Hematopoietic multipotent progenitor cell treated with erythropoietin and hydrocortisone succinate and interleukin-3 and kit ligand, for 17 days (in vitro differentiated cells): ENCODE data around the gene SMARCC1.
"Not testable (repeated sequence)": the region's sequence is repeated elsewhere in the genome, so short reads cannot be mapped to it uniquely, and the experiment has no call there.

Experiments used
- DNase-seq: peaks from one replicate; pipeline ENCODE4 v3.0.0-alpha.2; 2015; ENCODE audit warnings: low spot score

SMARCC1 gene

DNA sequence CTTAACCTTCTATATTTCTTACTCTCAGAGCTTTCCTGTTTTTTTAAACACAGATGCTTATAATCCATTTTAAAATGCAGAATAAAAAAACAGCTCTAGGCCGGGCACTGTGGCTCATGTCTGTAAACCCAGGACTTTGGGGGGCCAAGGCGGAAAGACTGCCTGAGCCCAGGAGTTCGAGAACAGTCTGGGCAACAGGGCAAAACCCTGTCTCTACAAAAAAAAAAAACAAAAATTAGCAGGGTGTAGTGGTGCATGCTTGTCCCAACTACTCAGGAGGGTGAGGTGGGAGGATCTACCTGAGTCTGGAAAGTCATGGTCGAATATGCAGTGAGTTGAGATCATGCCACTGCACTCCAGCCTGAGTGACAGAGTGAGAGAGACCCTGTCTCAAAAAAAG is 15.5 kb downstream of the SMARCC1 start:
- no peak for DNase-seq

DNA sequence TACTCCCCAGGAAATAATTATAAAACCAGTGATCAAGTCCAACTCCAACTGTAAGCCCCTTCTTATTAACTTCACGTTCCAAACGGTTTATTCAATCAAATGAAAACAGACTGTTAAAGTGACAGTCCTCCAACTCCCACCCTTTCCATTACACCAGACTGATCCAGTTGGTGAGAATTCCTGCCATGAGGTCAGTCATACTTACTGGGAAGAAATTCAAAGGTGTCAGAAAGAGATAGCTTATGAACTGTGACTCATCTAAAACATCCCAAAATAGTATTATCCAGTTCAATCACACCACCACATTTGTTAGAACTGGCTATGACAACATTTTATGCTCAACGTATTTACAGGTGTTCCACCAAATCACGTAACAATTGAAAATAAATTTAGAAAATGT is 19.5 kb downstream of the SMARCC1 start:
- DNase-seq: no peak

DNA sequence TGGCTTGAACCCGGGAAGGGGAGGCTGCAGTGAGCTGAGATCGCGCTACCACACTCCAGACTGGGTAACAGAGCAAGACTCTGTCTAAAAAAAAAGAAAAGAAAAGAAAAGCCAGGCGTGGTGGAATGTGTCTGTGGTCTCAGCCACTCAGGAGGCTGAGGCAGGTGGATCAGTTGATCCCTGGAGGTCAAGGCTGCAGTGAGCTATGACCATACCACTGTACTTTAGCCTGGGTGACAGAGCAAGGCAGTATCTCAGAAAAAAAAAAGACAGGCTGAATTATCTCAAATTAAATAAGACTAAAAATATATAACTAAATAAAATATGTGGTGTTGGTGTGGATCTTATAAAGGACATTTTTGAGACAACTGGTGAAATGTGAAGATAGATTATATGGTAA is 20.6 kb downstream of the SMARCC1 start:
- DNase-seq: no peak

DNA sequence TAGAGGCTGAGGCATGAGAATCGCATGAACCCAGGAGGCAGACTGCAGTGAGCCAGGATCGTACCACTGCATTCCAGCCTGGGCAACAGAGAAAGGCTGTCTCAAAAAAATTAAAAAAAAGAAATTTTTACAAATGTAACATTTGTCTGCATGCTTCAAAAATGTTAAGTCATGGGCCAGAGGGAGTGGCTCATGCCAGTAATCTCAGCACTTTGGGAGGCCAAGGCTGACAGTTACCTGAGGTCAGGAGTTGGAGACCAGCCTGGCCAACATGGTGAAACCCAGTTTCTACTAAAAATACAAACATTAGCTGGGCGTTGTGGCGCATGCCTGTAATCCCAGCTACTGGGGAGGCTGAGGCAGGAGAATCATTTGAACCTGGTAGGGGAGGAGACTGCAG is 21.5 kb downstream of the SMARCC1 start:
- not testable (repeated sequence) for DNase-seq

DNA sequence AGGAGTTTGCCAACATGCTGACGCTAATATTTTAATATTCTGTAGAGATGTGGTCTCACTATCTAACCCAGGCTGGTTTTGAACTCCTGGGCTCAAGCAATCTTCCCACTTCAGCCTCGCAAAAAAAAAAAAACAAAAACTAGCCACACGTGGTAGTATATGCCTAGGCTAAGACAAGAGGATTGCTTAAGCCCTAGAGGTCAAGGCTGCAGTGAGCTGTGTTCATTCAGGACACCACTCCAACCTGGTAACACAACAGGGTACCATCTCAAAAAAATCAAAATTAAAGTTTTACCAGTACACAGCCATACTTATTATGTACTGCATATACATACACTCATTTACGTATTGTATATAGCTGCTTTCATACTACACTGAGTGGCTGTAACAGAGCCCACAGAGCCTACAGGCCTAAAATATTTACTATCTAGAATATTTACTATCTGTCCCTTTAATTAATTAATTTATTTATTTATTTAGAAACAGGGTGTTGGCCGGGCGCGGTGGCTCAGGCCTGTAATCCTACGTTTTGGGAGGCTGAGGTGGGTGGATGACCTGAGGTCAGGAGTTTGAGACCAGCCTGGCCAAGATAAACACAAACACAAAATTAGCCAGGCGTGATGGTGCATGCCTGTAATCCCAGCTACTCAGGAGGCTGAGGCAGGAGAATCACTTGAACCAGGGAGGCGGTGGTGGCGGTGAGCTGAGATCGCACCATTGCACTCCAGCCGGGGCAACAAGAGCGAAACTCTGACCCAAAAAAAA is 23.2 kb downstream of the SMARCC1 start:
- no peak for DNase-seq

DNA sequence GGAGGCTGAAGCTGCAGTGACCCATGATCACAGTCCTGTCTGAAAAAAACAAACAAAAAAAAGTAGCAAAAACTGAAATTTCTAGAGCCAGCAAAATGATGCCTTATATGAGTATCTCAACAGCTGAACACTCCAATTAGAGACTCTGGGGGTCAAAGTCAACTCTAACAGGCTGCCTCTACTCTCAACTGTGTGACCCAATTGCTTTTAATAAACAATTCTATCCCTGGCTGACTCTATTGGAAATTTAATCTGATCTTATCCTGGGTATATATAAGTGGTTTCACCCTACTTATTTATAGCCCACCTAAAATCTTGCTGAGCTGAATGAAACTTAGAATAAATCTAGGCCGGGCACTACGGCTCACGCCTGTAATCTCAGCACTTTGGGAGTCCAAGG is 29.0 kb downstream of the SMARCC1 start:
- no peak for DNase-seq

DNA sequence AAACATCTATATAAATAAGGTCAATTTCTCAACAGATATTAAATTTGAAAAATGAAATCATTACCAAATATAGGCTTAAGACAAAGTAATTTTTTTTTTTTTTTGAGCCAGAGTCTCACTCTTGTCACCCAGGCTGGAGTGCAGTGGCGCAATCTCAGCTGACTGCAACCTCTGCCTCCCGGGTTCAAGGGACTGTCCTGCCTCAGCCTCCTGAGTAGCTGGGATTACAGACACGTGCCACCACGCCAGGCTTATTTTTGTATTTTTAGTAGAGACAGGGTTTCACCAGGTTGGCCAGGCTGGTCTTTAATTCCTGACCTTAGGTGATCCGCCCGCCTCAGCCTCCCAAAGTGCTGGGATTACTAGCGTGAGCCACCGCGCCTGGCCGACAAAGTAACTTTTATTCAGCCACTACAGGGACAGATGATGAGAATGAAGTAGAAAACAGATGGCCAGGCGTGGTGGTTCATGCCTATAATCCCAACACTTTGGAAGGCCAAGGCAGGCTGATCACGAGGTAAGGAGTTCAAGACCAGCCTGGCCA is 30.8 kb downstream of the SMARCC1 start:
- not testable (repeated sequence) for DNase-seq

DNA sequence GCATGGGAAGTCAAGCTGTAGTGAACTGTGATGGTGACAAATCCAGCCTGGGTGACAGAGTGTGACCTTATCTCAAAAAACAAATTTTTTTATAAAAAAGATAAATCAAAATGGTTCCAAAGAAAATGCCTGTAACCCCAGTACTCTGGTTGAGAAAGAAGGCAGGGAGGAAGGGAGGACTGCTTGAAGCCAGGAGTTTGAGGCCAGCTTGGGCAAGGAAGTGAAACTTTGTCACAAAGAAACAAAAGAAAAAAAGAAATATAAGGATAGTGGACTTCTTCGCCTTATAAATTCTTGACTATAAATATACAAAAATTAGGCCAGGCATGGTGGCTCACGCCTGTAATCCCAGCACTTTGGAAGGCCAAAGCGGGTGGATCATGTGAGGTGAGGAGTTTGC is 34.1 kb downstream of the SMARCC1 start:
- DNase-seq: no peak

DNA sequence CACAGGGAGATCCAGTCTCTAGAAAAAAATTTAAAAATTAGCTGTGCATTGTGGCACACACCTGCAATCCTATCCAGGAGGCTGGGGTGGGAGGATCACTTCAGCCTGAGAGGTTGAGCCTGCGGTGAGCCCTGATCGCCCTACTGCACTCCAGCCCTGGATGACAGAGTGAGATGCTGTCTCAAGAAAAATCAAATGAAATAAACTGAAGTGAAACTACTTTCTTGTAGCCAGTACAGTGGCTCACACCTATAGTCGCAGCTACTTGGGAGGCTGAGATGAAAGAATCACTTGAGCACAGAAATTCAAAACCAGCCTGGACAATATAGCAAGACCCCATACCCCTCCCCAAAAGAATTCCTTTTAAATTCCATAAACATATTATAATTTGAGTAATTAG is 35.4 kb downstream of the SMARCC1 start:
- no peak for DNase-seq

DNA sequence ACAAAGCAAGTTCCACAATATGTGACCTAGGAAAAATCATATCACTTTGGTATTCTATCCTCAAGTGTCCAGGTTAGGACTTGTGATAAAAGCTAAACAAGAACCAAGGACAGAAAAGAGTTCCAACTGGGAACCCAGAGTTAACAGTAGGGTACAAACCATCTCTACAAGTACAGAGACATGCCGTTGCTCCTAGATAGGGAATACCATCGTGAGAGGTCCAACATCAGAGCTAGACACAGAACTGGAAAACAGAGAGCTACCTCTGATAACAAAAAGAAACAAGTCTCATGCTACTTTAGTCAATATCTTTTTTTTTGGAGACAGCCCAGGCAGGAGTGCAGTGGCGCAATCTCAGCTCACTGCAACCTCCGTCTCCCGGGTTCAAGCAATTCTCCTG is 37.8 kb downstream of the SMARCC1 start:
- no peak for DNase-seq

DNA sequence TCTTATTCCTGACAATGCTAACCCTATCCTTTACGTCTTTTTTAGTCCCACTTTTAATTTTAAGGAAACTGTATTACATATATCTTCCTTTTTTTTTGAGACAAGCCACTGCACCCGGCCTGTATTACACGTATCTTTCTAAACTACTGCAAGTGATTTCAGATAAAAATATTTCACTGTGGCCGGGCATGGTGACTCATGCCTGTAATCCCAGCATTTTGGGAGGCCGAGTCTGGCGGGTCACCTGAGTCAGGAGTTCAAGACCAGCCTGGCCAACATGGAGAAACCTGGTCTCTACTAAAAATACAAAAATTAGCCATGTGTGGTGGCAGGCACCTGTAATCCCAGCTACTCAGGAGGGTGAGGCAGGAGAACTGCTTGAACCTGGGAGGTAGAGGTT is 38.3 kb downstream of the SMARCC1 start:
- DNase-seq: not testable (repeated sequence)

DNA sequence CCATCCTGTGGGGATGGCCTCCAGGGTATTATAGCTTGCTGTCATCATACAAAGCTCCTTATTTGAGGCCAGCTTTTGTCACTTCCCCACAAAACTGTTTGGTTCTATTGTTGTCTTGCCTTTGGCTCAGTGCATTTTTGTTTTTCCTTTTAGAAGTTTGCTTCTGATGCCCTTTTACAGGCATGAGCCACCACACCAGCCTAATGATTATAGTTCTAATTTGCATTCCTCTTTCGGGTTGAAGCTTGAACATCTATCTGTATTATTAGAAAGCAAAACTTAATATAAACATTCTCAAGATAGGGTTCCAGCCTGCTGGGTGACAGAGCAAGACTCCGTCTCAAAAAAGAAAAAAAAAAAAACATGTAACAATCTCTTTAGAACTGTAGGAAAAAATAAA is 39.8 kb downstream of the SMARCC1 start:
- no peak for DNase-seq

DNA sequence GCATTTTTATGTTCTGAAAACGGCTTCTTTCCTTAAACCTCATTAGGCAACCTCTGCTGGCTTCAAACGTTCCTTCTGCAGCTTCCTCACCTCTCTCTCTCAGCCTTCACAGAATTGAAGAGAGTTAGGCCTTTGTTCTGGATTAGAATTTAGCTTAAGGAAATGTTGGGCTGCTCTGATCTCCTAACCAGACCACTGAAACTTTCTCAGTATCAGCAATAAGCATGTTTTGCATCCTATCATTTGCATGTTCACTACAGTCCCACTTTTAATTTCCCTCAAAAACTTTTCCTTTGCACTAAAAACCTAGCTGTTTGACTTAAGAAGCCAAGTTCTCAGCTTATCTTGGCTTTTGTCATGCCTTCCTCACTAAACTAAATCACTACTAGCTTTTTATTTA is 49.5 kb downstream of the SMARCC1 start:
- no peak for DNase-seq

DNA sequence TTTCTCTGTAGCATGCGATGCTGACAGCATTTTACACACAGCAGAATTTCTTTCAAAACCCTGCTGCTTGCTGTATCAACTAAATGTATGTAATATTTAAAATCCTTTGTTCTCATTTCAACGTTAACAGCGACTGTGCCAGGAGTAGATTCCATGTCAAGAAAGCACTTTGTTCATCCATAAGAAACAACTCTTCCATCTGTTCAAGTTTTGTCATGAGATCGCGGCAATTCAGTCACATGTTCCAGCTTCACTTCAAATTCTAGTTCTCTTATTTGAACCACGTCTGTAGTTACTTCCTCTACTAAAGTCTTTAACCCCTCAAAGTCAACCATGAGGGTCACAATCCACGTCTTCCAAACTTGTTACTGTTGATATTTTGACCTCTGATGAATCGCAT is 50.6 kb downstream of the SMARCC1 start:
- DNase-seq: no peak

DNA sequence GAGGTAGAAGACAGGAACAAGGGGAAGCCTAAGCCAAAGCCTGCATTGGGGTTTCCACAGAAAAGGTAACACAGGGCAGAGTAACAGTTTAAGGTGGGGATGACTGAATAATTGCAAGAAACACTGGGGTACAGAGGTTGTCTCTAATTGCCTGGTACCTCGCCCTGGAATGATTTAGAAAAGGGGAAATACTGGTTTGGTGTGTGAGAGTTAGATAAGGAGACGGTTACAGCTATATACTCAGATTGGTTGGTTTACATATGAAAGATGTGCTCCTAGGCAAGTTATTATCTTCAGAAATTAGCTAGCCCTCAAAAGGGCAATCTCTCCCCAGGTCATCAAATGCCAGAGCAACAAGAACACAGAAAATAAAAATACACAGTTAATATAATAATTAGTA is 58.8 kb downstream of the SMARCC1 start:
- no peak for DNase-seq

DNA sequence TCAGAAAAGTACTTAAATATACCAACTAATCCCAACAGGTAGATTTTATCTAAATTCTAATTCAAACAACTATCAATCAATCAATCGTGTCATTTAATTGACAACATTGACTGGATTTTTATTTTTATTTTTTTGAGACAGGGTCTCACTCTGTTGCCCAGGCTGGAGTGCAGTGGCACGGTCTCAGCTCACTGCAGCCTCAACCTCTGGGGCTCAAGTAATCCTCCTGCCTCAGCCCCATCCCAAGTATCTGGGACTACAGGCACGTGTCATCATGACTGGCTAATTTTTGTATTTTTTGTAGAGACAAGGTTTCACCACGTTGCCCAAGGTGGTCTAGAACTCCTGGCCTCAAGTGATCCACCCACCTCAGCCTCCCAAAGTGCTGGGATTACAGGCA is 64.2 kb downstream of the SMARCC1 start:
- DNase-seq: not testable (repeated sequence)

DNA sequence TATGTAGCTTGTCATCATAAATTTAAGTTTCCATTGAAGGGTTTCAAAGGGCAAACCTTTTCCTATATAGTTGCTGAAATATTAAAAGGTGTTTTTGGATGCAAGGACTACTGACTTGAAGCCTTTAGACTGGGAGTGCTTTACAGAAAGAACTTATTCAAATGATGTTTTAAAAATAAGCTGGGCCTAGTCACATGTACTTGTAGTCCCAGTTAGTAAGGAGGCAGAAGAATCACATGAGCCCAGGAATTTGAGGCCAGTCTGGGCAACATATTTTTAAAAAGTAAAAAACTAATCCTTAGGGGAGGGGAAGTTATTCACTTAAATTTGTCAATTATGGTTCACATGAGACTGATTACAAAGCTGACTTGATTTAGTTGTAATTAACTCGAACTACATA is 65.0 kb downstream of the SMARCC1 start:
- no peak for DNase-seq

DNA sequence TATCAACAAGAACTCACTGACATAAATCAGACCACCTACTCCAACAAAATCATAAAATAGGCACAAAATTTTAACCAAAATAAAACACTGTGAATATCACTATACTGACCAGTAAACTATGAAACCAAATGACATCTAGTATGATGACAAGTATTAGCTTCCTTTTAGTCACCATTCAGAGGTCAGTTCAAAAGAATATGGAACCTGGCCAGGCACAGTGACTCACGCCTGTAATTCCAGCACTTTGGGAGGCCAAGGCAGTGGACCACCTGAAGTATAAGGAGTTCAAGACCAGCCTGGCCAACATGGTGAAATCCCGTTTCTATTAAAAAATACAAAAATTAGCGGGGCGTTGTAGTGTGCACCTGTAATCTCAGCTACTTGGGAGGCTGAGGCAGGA is 65.8 kb downstream of the SMARCC1 start:
- no peak for DNase-seq

DNA sequence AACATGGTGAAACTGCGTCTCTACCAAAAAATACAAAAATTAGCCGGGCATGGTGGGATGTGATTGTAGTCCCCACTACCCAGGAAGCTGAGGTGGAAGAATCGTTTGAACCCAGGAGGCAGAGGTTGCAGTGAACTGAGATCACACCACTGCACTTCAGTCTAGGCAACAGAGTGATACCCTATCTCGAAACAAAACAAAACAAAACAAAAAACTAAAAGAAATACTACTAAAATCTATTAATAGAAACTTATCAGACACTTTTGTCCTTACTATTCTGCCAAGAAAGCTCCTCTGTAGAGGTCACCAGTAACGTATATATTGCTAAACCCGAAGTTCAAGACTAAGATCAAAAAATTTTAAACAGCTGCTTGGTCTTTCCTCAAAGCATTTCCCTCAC is 67.1 kb downstream of the SMARCC1 start:
- DNase-seq: no peak

DNA sequence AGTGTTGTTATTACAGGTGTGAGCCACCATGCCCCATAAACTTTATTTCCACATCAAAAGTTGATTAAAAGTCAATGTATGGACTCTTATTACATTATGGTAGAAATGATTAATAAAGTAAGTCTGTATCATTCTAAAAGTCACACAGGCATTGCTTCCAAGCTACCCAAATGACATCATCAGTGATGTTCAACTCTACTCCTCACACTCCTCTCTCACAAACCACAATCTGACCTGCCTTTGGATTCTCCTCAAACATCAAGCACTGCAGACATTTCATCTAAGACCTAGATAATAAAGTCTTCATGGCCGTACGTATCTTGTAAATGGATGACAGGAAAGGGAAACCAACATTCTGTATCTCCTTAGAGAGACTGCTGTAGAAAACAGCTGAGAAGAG is 68.0 kb downstream of the SMARCC1 start:
- no peak for DNase-seq

DNA sequence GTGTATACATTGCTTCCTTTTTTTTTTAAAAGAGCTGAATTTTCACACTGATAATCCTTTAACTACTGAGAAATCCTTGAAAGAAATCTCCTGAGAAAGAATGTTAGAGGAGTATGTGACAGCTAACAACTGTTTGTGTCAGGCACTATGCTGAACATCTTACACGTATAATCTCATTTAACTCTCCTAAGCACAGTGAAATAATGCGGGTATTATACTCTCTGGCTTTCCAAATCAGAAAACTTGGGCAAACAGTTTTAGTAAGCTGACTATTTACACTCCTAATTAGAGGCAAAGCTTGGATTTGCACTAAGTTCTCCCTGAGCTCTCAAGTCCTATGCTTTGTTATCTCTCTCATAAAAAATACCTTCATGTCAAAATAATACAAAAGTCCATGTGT is 69.3 kb downstream of the SMARCC1 start:
- DNase-seq: no peak

DNA sequence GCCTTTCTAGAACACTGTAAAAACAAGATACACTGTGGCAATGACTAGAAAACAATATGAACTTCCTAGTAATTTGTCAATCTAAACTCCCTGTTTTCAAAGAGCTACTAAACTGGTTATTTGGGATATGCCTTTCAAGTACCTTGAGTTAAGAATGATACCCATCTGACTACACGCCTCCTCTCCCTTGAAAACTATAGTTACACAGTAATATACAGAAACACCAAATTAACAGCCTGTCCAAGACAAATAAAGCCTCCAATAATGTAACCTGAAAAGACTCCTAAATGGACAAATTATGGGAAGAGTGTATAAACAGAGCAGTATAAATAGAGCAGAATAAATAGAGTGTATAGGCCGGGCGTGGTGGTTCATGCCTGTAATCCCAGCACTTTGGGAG is 70.1 kb downstream of the SMARCC1 start:
- no peak for DNase-seq

DNA sequence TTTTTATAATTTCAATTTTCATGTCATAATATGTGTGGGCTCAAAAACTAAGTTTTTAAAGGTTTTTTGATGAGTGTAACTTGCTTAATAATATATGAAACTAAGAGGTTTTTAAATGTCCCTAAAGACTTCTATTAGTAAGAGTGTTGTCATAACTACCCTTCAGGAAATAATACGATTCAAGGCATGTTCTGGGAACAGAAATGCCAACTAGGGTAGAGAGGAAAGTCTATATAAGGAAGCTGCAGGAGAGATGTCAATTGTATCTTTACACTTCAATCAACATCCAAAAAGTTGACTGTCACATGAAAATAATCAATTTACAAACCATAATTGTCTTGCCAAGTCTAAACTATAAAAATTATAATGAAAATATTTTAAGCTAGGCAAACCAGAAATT is 76.3 kb downstream of the SMARCC1 start:
- DNase-seq: no peak

DNA sequence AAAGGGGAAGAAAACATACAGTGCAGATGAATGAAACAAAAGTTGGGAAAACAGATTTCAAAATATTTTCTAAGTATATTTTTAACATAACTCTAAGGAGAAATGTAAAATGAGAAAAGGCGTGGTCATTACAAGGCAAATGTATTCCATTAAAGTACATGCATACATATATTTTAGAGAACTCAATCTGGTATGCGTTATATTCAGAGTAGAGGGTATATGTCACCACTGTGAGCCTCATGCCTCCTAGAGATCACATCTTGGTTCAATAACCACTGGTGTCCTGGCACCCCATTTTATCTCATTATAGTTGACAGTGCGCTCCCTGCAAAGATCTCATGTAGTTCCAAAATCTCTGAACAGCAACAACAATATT is 77.5 kb downstream of the SMARCC1 start:
- DNase-seq: no peak
